Muscle of arm (tissue), 12 donors: Measurements from ENCODE around the gene SMLR1. TPM values are rescaled to one million over a fixed set of nuclear protein-coding genes. Genes with fewer than 3 reads are reported as not detected.
A peak's percentile ranks its signal among the peaks of the same experiment; 100 is the strongest.

Experiments used
- DNase-seq: peaks from one replicate; pipeline ENCODE4 v3.0.0-alpha.2; 2013
- polyA plus RNA-seq, 12 donors: library from polyadenylated mRNA; unstranded; fragments of 120-200 nt; gene quantifications; one replicate each; pipeline ENCODE4 v1.2.1, GENCODE V29; 2013; ENCODE audit not compliant: insufficient read length in 12 of 12

SMLR1 gene
- polyA plus RNA-seq, 12 donors = 0.05 to 0.47 (median 0.10) TPM; not detected in 2

GRCh38 chr6:130851026-130851425, 23.8 kb downstream of the SMLR1 start:
- no peak for DNase-seq

DNA sequence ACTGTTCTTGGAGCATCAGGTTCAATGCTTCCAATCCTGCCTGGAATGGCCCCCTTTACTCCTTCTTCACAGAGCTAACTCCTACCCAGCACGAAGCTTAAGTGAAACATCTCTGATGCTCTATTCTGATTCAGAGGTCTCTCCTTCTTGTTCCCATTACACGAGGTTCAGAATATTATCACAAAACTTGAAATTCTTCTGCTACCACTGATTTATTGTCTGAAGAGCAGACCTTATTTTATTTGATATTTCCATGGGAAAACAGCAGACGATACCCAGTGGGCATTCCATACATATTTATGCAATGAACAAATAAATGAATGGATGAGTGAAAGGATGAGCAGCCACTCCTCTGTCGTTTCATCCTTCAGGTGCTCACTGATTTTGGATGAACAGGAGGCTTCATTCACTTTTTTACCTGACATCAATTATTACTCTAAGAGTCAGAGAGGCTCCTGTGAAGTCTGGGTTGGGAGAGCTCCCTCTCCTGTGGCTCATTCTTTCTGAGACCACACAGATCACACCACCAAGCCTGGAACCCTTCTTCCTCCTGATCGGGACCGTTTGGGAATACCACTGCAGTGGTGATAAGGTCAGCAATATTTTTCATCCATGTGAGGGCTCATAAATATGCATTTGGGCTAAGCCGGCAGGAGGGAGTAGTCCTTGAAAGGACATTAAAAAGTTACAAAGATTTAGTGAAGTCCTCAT, 25.8 kb downstream of the SMLR1 start:
- DNase-seq = no peak

- DNase-seq = no peak
Measured at GRCh38 chr6:130853555-130854183, 26.5 kb downstream of the SMLR1 start.

DNA sequence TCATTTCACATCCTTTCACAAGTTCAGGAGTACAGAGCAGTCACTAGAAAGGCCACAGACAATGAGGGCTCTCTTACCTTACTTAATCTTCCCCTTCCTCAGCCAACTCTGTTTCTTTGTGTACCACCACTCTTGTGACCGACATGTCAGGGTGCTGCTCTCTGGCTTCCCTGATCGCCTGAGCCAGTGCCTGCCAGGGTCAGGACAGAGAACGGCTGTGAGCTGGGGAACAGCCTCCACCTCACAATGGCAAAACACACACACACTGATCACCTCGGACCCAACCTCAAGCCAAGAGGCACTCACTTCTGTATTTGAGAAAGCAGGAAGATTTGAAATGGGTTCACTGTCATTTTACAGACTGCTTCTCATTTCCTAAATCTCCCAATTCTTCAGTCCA, 30.8 kb downstream of the SMLR1 start:
- DNase-seq = no peak

DNA sequence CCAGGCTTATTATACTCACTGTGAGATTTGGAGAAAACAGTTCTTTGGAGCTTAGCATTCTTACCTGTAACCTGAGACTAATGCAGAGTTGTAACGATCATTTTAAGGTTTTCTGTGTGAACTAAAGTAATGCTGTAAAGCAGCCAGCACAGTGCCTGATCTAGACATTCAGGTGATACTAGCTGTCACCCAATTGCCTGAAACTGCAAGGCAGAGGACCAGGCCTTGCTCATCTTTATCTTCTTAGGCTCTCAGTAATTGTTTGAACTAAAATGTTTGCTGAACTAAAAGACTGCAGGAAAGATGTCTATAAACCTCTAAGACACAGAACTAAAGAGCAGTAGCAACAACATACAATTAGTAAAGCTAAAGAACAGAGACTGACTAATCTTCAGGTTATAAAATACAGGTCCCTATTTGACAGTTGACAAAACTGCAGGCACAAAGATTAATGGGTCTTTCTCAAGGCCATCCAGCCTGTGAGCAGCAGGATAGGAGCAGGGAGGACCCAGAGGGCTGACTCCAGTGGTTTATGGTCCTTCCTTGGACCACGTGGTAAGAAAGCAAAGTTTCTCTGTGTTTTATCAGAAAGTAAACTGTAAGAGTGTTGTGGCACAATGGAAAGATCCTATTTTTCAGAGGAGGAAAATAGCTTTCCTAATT, 31.4 kb downstream of the SMLR1 start:
- DNase-seq = no peak

- no peak for DNase-seq
Measured at GRCh38 chr6:130859161-130859867, 32.1 kb downstream of the SMLR1 start.

DNA sequence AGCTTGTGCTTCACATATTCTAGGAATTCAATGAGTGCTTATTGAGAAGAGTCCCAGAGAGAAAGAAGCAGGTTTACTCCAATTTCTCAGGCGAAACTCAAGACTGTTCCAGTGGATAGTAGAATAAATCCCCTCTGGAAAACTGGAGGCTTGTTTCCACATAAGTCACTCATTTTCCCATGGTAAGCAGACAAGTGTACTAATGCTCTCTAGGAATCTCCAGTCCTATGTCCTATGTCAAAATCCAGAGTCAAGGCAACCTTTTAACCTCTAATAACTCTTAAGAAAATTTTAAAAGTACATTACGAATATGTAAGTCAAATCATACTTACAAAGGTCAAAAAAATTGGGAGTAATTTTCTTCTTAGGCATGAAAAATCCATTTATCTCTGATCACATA, 35.2 kb downstream of the SMLR1 start:
- no peak for DNase-seq

DNA sequence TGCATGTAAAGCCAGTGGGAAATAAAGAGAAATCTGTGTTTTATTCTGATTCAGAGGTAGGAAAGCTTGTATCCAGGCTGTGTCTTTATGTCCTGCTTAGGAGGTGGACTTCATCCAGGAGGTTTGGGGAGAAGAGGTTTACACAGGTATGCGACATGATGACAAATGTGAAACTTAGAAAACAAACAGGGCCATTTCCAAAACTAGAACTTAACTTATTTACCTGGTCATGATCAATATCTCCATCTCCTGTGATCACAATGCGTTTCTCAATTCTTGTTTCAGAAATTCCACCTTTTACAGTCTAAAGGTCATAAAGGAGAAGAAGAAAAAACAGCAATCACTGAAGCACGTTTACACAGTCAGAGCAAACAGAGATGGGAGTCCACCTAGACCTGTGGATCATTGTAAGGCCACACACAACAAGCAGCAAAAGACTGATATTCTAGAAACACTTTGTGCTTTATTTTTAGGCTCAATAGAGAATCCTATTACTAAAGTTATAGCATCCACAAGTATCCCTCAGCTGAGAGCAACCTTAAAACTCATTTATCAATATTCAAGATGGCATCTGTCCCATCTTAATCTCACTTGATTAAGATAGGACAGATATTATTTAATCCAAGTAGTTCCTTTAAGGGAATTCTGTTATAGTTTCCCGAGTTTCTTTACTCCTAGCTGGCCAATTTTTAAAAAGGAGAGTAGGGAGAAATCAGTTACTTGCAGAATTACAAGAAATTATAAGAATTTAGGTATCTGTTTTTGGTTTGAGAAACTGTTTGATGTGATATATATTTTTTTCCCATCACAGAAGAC, 36.4 kb downstream of the SMLR1 start:
- no peak for DNase-seq

DNA sequence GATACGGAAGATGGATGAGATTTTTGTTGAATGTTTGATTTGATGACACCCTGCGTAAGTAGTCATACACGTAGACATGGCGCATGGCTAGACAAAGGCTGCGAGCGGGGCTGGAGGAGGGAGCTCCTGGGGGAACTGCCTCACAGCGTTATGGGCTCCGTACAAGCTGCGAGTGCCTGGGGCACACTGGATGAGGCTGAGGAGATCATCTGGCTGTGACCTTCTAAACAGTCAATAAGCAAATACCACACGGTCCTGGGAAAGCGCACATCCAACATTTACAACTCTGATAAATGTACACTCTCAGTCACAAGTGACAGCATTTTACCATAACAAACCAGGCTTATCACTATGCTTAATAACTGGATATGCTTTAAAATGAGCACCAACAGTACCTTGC, 37.1 kb downstream of the SMLR1 start:
- no peak for DNase-seq

- DNase-seq = no peak
Measured at GRCh38 chr6:130865793-130866192, 38.6 kb downstream of the SMLR1 start.

GRCh38 chr6:130869681-130870080, 42.5 kb downstream of the SMLR1 start:
- no peak for DNase-seq

DNA sequence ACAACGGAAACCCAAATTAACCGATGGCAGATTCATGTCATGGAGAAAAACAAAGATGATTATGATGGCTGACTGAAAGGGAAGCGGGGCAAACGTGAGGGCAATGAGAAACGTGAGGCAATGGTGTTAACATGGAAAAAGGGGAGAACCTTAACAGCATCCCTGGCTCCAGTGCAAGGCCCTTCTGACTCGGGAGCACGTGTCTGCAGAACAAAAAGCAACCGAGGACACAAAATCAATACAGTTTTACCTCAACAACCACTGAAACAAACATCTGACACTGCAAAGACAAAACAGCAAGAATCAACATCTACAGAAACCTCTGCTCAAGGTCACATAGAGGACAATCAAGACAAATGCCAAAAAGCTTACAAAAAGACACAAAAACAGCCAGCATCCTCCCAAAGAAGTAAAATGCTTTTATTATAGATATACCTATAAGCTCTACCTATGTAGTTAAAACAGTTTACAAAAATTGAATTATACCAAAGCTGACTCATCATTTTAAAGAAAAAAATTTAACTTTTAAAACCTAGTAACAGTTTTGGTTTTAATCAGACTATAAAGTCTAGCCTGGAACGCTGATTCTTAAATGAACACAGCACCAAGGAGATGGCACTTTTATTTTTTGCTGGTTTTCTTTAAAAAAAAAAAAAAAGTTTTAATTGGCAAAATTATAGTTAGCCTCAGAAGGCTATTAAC, 43.1 kb downstream of the SMLR1 start:
- DNase-seq = no peak

- DNase-seq = peak; percentile 78
Measured at GRCh38 chr6:130872250-130873095, 45.3 kb downstream of the SMLR1 start.

GRCh38 chr6:130873746-130874145, 46.5 kb downstream of the SMLR1 start:
- no peak for DNase-seq

GRCh38 chr6:130879826-130880225, 52.6 kb downstream of the SMLR1 start:
- no peak for DNase-seq

GRCh38 chr6:130882370-130882769, 55.2 kb downstream of the SMLR1 start:
- no peak for DNase-seq

- peak; percentile 85 for DNase-seq
Measured at GRCh38 chr6:130885392-130886192, 58.4 kb downstream of the SMLR1 start.
